Stimulated activated CD8-positive, alpha-beta memory T cell treated with anti-CD3 and anti-CD28 coated beads, Interleukin-12 subunit alpha, Interleukin-12 subunit beta, amount 100 ng/mL, for 1 hour (primary cell): ENCODE measurements around the gene PTH.

ENCODE experiments used
- DNase-seq: peaks from one replicate; pipeline ENCODE4 v3.0.0-alpha.2; 2020; ENCODE audit warnings: low read depth

The PTH gene

DNA sequence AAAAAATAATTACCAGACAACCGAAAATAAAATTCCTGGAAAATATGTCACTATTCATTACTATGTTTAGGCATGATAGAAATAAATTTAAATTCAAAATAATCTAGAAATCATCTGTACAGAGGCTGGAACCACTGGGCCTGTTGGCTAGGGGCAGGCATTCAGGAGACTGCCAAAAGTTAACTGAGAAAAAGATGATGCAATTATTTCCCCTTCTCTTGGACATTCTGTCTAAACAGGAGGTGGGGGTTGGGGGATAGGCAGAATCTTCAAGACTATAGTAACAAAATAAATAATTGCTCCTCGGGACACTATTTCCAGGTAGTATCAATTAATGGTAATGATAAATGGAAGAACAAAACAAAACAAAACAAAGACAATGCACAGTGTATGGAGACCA is 46.9 kb downstream of the PTH start:
- DNase-seq, result no peak

DNA sequence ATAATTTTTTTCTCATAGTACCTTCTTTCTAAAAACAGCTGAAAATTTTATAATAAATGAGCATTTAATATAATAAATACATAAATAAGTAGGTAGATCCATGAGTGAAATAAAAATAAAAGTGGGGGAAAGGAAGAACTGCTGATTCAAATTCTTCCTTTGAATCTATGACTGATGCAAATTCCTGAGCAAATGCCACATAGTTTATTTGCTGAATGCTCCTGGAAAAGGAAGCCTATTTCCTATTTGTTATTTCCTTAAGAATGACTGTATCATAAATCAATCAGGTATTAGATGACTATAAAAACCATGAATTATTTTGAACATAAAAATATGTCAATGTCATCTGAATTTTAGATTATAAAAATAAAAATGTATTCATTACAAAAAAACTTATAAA is 49.4 kb downstream of the PTH start:
- DNase-seq, result no peak

DNA sequence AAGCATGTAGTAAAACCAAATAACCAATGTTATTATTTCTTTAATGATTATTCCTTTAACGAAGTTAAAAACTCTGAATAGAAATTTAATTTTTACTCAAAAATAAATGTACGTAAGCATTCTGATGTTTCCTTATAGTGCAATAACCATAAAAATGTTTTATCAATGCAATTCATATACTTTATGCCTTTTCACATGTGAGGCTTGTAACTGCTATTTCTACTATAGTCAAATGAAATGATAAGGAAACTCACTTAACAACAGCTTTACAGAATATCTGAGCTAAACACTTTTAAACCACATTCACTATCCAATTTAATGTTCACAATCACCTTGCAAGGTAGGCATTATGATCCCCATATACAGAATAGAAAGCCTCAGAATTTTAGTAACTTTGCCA is 50.2 kb downstream of the PTH start:
- no peak for DNase-seq
